HG02759 (cell line): ENCODE results near the gene MBTD1.
"Not testable (repeated sequence)": the region's sequence is repeated elsewhere in the genome, so short reads cannot be mapped to it uniquely, and the experiment has no call there.

ENCODE experiments used
- ATAC-seq: cut with Tn5 transposase; IDR thresholded peaks from one replicate; pipeline ENCODE4 v1.9.1; 2021; ENCODE audit warnings: mild to moderate bottlenecking, moderate library complexity; ENCODE audit not compliant: unreplicated experiment

Gene MBTD1

GRCh38 chr17:51259564-51260236 is at the start of gene MBTD1:
MBTD1 (minus strand) TSS chr17:51260049; CDS start chr17:51225161, 34,888 bp downstream.
- ATAC-seq, result peak; percentile 78

GRCh38 chr17:51305182-51305581 is 45.3 kb upstream of the MBTD1 start:
- no peak for ATAC-seq

GRCh38 chr17:51299859-51300258 is 40.0 kb upstream of the MBTD1 start:
- ATAC-seq, result no peak

- ATAC-seq, result no peak
These were observed 38.9 kb upstream of the MBTD1 start for GRCh38 chr17:51298508-51299371.

- not testable (repeated sequence) for ATAC-seq
These were observed 34.5 kb upstream of the MBTD1 start for GRCh38 chr17:51294338-51294737.

GRCh38 chr17:51289696-51290111 is 29.9 kb upstream of the MBTD1 start:
- no peak for ATAC-seq

GRCh38 chr17:51287412-51287811 is 27.6 kb upstream of the MBTD1 start:
- ATAC-seq, result no peak

- no peak for ATAC-seq
These were observed 19.3 kb upstream of the MBTD1 start for GRCh38 chr17:51279183-51279582.

- no peak for ATAC-seq
These were observed 15.5 kb upstream of the MBTD1 start for GRCh38 chr17:51275381-51275780.

GRCh38 chr17:51272812-51273211 is 13.0 kb upstream of the MBTD1 start:
- ATAC-seq, result no peak

- no peak for ATAC-seq
These were observed 10.8 kb upstream of the MBTD1 start for GRCh38 chr17:51270636-51271035.

- no peak for ATAC-seq
These were observed 10.1 kb upstream of the MBTD1 start for GRCh38 chr17:51269991-51270390.

GRCh38 chr17:51264466-51264865 is 4.6 kb upstream of the MBTD1 start:
- ATAC-seq, result not testable (repeated sequence)

- ATAC-seq, result no peak
These were observed 3.2 kb upstream of the MBTD1 start for GRCh38 chr17:51263006-51263405.

- ATAC-seq, result no peak
These were observed 1.4 kb upstream of the MBTD1 start for GRCh38 chr17:51261024-51261963.

GRCh38 chr17:51260237-51261023 is 581 bp upstream of the MBTD1 start, which contains the start of gene UTP18:
UTP18 (plus strand) TSS chr17:51260546; CDS start chr17:51260585, 39 bp downstream.
- ATAC-seq, result peak; percentile 75

- ATAC-seq, result no peak
These were observed 889 bp downstream of the MBTD1 start for GRCh38 chr17:51258756-51259563.

GRCh38 chr17:51257150-51258081 is 2.4 kb downstream of the MBTD1 start:
- no peak for ATAC-seq
